Measurements from ENCODE around the gene SLCO3A1.
A peak's percentile ranks its signal among the peaks of the same experiment; 100 is the strongest.

The SLCO3A1 gene

DNA sequence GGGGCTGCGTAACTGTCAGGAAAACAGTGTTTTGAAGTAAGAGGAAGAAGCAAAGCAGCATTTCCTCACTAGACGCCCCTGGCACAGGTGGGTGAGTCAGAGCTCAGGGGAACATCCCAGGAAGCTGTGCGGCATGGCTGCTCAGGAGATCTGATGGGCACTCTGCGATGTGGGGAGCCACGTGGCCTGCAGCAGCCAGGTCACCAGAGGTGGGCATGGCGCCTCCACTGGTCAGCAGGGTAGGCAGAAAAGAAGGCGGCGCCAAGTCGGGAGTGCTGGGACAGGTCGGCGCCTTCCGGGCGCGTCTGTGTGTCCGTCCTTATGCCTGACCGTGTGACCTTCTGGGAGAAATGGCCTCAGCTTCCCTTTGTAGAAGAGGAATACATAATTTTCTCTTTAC is 290.3 kb downstream of the SLCO3A1 start:
- DNase-seq, result no peak

DNA sequence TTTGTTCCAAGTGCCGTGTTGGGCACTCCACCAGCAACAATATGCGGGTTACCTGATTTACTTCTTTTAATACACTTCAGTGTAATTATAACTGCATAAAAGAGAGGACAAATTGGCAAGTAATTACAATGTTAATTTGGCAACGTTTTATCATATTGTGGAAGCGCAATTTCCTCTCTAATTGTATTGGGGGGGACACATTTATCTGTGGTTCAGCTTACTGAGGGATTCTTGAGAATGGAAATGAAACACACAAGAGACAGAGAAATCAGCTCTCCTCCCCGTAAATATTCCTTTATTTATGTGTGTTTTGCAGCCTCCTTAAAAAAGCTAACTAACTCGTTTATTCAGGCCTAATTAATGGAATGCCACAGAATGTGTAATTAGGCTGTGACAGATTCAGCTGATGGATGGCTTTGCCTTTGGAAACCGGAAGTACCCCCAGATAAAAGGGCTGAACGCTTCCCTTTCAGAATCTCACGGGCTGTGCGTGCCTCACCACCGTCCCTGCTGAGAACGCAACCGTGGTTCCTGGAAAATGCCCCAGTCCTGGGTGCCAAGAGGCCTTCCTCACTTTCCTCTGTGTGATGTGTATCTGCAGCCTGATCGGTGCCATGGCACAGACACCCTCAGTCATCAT is 293.1 kb downstream of the SLCO3A1 start:
- no peak for DNase-seq

DNA sequence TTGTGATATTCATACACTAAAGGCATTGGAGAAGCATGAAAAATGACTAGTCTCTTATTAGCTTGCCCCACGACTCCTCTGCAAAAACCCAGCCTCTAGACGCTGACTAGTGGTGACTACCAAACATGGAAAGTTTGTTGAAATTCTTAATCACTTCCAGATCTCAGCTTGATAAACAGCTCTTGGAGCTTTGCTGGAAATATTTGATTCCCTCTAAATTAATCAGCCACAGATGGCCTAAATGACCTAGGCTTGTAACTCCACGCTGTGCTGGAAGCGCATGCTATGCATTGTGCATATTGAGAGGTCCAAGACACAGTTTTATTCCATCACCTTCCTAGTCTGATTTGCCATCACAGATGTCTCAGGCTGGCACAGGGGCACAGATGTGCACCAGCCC is 295.5 kb downstream of the SLCO3A1 start:
- no peak for DNase-seq

DNA sequence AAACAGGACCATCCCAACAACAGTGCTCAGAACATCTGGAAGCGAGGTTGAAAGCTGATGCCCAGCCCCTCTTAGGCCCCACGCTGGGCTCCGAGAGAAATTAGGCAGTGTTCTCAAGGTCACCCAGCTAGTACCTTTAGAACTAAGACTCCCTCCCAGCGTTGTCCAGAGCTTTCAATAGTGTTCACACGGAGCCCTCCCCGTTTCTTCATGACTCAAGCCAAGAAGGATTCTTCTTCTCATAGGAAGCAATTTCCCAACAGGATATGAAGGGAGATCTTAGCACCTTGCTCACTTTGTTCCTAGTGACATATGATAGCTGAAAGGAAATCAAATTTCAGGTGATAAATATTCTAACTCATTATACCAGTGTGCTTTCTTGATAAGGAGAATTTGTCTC is 296.0 kb downstream of the SLCO3A1 start:
- no peak for DNase-seq

- no peak for DNase-seq
Measured at GRCh38 chr15:92151168-92151567, 297.7 kb downstream of the SLCO3A1 start.

DNA sequence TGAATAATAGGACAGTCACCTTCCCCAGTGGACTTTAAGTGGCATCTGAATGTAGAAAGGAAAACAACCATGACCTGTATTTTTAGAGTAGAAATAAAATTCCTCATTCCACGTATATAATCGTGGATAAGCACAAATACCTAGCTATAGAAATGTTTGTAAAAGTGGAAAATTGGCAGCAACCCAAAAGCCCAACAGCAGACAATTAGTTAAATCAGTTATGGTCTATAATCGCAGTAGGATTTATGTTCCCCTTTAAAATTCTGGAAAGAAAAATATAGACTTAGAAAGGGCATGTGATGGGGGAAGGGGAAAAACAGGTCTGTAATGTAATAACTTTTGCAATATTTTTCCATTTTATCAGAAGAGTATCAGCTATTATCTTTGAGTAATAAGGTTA is 298.2 kb downstream of the SLCO3A1 start:
- no peak for DNase-seq

GRCh38 chr15:92152983-92153382 is 299.5 kb downstream of the SLCO3A1 start:
- DNase-seq, result no peak

DNA sequence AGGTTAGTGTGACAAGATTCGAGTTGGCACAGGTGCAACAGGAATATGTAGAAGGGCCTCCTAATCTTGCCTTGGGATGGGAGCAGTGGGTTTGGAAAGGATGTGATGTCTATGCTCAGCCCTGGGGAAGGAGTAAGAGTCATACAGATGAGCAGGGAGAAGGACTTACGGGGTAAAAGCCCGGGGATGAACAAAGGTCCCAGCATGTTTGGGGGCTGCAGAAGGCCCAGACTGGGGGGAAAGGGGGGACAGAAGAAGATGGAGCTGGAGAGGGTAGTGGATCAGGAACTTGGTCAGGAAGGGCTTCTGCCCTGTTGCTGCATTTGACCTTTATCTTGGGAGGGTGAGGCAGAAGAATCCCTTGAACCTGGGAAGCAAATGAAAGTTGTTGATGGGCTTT is 300.1 kb downstream of the SLCO3A1 start:
- DNase-seq, result no peak

GRCh38 chr15:92155934-92156333 is 302.4 kb downstream of the SLCO3A1 start:
- no peak for DNase-seq

DNA sequence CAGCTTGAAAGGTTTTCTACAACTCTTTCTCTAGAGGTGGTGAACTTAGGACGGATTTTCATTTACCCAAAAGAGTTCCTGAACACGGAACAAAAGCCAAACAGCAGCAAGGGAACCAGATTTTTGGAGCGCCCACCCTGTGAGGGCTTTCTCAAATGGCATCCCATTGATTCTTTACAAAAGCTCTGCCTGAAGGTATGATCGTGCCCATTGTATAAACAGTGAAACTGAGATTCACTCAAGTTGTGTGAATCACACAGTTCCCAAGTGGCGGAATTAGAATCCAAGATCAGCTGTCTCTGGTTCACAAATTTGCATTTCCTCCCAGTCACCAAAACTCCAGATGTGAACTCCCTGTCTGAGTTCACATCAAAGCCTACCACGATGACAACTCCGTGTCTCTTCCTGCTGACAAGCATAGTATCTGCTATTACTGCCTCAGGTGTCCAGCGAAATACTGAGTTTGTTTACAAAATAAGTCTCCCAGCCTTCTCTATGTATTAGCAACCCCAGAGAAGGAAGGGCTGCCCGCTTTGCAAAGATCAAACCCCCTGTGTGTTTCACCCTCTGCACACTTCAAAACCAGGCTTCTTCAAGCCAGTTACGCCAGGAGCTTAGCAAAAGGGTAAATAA is 304.3 kb downstream of the SLCO3A1 start:
- no peak for DNase-seq

DNA sequence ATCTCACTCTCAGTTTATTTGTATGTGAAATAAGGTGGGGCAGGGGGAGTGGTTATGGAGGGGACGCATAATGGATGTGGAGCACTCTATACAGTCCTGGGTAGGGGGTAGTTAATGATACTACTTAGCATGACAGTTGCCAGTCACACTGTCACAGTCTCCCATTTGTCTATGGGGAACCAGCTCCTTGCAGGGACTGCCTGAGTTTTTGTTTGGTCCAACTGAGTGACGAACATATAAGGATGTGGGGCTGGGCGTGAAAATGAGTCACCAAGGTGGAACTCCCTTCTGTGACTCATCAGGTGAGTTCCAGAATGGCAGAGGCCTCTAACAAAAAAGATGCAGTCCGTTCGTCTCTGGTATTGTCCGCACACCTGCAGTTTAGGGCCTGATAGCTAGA is 304.9 kb downstream of the SLCO3A1 start:
- no peak for DNase-seq

DNA sequence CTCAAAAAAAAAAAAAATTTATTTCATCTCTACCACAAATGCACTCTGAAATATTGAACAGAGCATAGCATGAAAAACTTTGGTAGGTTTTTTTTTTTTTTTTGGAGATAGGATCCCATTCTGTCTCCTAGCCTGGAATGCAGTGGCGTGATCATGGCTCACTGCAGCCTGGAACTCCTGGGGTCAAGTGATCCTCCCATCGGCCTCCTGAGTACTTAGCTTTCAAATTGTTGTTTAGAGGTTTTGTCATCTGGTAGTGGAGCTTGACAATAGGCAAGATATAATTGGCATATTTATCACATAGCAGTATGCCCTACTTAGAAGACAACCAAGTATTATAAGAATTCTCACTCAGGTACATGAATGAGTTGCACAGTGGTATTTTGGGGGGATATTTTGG is 306.0 kb downstream of the SLCO3A1 start:
- DNase-seq, result no peak

GRCh38 chr15:92159906-92160841 is 306.7 kb downstream of the SLCO3A1 start:
- DNase-seq, result no peak

DNA sequence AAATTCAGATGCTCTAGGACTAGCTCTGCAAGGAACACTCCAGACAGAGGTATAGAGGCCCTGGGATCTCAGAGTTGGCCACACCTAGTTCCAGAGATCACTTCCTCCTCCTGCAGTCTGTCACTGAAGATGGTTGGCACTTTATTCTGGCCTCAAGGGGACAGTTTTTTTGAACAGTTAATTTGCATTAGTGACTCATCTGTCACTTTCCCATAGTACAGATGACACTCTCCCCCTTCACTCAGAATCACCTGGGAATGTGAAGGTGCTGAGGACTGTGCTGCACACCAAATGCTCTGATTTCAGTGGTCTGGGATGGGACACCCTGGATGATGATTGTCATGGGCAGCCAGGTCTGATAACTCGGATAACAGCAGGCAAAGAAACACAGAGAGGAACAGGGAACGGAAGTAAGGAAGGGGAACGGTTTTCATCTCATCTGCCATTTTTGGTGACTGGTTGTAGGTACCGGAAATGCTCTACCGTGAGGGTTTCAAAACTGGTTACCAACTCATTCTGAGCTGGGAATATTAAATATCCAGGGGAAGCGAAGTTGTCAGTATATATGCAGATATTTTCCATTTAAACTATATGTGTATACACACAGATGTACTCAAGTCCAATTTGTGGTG is 307.6 kb downstream of the SLCO3A1 start:
- peak; percentile 18 for DNase-seq

GRCh38 chr15:92162657-92163056 is 309.1 kb downstream of the SLCO3A1 start:
- no peak for DNase-seq

- DNase-seq, result no peak
Measured at GRCh38 chr15:92163641-92164040, 310.1 kb downstream of the SLCO3A1 start.

- DNase-seq, result no peak
Measured at GRCh38 chr15:92164327-92165000, 311.0 kb downstream of the SLCO3A1 start.

- no peak for DNase-seq
Measured at GRCh38 chr15:92165001-92165346, 311.5 kb downstream of the SLCO3A1 start.

DNA sequence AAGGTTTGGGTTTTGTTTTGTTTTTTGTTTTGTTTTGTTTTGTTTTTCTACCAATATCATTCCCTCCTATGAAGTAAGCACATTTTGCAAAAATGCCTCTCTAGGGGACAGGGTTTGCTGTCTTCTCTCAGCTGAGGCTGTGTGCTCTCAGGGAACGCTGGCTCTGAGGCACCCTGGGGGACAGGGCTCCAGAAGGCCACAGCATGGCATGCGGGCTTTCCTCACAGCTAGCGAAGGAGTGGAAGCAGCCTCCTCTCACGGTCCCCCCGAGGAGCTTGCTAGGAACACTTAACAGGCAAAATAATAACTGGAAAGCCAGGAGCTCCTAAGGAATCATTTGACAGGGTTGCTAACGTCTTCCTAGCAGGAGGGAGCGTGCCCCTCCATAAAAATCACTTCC is 312.5 kb downstream of the SLCO3A1 start:
- DNase-seq, result no peak

GRCh38 chr15:92166751-92167405 is 313.4 kb downstream of the SLCO3A1 start:
- DNase-seq, result no peak

- no peak for DNase-seq
Measured at GRCh38 chr15:92167451-92167850, 313.9 kb downstream of the SLCO3A1 start.

GRCh38 chr15:92168066-92168683 is 314.7 kb downstream of the SLCO3A1 start:
- DNase-seq, result peak; percentile 6
